Endodermal cell (in vitro differentiated cells): Measurements from ENCODE around the gene CCDC86. TPM values are rescaled to one million over a fixed set of nuclear protein-coding genes. Genes with fewer than 3 reads are reported as not detected.
A peak's percentile ranks its signal among the peaks of the same experiment; 100 is the strongest.

Source experiments
- DNase-seq: peaks from one replicate; pipeline ENCODE4 v3.0.0-alpha.2; 2017
- H3K27ac ChIP-seq: 2 replicates; pipeline ENCODE4 v1.5.1; 2013; ENCODE audit warnings: mild to moderate bottlenecking, low read depth, low read length, moderate library complexity
- H3K27me3 ChIP-seq: 2 replicates; pipeline ENCODE4 v1.6.1; 2013; ENCODE audit warnings: mild to moderate bottlenecking, low read length, moderate library complexity; ENCODE audit not compliant: insufficient read depth, control insufficient read depth, poor library complexity, severe bottlenecking
- H3K36me3 ChIP-seq: 2 replicates; pipeline ENCODE4 v1.7.0; 2013; ENCODE audit warnings: mild to moderate bottlenecking, low read length, moderate library complexity; ENCODE audit not compliant: control insufficient read depth, insufficient read depth
- H3K4me1 ChIP-seq: one replicate; pipeline ENCODE4 v1.7.0; 2013; ENCODE audit warnings: low read length; ENCODE audit not compliant: control insufficient read depth, insufficient read depth
- H3K4me3 ChIP-seq: 2 replicates; pipeline ENCODE4 v1.5.1; 2013; ENCODE audit warnings: mild to moderate bottlenecking, low read length, moderate library complexity
- H3K9ac ChIP-seq: 2 replicates; pipeline ENCODE4 v1.6.1; 2013; ENCODE audit warnings: mild to moderate bottlenecking, low read length, moderate library complexity; ENCODE audit not compliant: poor library complexity, severe bottlenecking; ENCODE audit errors: extremely low read depth
- H3K9me3 ChIP-seq: 2 replicates; pipeline ENCODE4 v1.6.1; 2013; ENCODE audit warnings: mild to moderate bottlenecking, low read length, moderate library complexity; ENCODE audit not compliant: control insufficient read depth
- H3K27ac Mint-ChIP-seq: 2 replicates; pipeline ENCODE4 v1.8.0; 2020; ENCODE audit warnings: mixed read lengths
- H3K27me3 Mint-ChIP-seq: 2 replicates; pipeline ENCODE4 v1.8.0; 2021; ENCODE audit warnings: mild to moderate bottlenecking, mixed read lengths; ENCODE audit not compliant: insufficient read depth
- H3K36me3 Mint-ChIP-seq: 2 replicates; pipeline ENCODE4 v1.8.0; 2020; ENCODE audit warnings: low read depth, mixed read lengths
- H3K4me1 Mint-ChIP-seq: 2 replicates; pipeline ENCODE4 v1.8.0; 2020; ENCODE audit warnings: mixed read lengths
- H3K4me3 Mint-ChIP-seq: 2 replicates; pipeline ENCODE4 v1.8.0; 2020; ENCODE audit warnings: mild to moderate bottlenecking, moderate library complexity, mixed read lengths
- H3K9me3 Mint-ChIP-seq: 2 replicates; pipeline ENCODE4 v1.8.0; 2020; ENCODE audit warnings: mild to moderate bottlenecking, mixed read lengths
- WGBS, 2 experiments: methylation state at CpG; one replicate each; pipeline versions ENCODE4 v1.1.5 to v1.1.7; 2013; ENCODE audit warnings: missing lambda C conversion rate in 2 of 2, mixed read lengths in 1 of 2; ENCODE audit not compliant: insufficient coverage in 1 of 2, insufficient read length in 1 of 2; 5-methylcytosine and 5-hydroxymethylcytosine counted together
- total RNA-seq, 2 donors: library from RNA; stranded (reverse); fragmentation: NEBNext Ultra II Directional in 1 of 2; extraction: Animal tissue kit (Norgen Biotek cat#: 25700) in 1 of 2; gene quantifications; 2 replicates in 1 of 2; 3 replicates in 1 of 2; pipeline ENCODE4 v1.2.1, GENCODE V29; 2021
- TF ChIP-seq, protein P1 (sequence below): fragments of 200-600 bp; sonication (generic); conservative IDR thresholded peaks from 2 replicates; pipeline ENCODE4 v1.5.0; 2021; ENCODE audit warnings: antibody characterized with exemption, mild to moderate bottlenecking

The CCDC86 gene
- total RNA-seq, 2 donors from 2014 or later: 22.4 to 27.9 TPM

DNA sequence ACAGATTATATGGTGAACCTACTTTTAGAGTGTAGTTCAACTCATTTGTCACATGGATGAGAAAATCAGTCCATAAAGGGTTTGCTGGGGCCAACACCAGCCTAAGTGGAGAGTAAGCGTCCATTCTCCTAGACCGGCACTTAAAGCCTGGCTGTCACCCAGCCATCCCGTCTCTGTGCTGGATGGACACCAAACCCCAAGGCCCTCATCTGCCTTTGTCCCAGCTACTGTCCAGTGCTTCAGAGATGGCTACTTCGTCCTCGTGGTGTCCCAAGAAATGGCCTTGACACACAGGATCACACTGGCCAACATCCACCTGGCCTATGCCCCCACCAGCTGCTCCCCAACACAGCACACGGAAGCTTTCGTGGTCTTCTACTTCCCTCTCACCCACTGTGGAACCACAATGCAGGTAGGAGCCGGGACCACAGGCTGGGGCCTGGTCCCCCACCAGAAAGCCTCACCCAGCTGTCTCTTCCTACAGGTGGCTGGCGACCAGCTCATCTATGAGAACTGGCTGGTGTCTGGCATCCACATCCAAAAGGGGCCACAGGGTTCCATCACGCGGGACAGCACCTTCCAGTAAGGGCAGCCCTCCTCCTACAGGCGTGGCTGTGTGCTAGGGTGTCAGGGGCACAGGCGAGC, 28.9 kb downstream of the CCDC86 start:
- H3K36me3 ChIP-seq: no peaks in the 10 kb centered on the region
- H3K4me1 Mint-ChIP-seq: peaks cover 4% of the 10 kb centered on the region
- H3K27ac ChIP-seq: no peak overlapping the region
- no peaks in the 10 kb centered on the region for H3K36me3 Mint-ChIP-seq
- no peak overlapping the region for H3K4me3 ChIP-seq
- TF ChIP-seq, protein P1, sequence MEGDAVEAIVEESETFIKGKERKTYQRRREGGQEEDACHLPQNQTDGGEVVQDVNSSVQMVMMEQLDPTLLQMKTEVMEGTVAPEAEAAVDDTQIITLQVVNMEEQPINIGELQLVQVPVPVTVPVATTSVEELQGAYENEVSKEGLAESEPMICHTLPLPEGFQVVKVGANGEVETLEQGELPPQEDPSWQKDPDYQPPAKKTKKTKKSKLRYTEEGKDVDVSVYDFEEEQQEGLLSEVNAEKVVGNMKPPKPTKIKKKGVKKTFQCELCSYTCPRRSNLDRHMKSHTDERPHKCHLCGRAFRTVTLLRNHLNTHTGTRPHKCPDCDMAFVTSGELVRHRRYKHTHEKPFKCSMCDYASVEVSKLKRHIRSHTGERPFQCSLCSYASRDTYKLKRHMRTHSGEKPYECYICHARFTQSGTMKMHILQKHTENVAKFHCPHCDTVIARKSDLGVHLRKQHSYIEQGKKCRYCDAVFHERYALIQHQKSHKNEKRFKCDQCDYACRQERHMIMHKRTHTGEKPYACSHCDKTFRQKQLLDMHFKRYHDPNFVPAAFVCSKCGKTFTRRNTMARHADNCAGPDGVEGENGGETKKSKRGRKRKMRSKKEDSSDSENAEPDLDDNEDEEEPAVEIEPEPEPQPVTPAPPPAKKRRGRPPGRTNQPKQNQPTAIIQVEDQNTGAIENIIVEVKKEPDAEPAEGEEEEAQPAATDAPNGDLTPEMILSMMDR: no peak
- DNase-seq: no peak
- WGBS, 2 experiments: 88 to 95% methylated on average over 8 to 13 of the region's 13 CpGs
- H3K27ac Mint-ChIP-seq: no peak overlapping the region
- H3K27me3 ChIP-seq: no peaks in the 10 kb centered on the region
- H3K9ac ChIP-seq: no peak overlapping the region
- H3K9me3 Mint-ChIP-seq: no peaks in the 10 kb centered on the region
- no peaks in the 10 kb centered on the region for H3K9me3 ChIP-seq
- H3K27me3 Mint-ChIP-seq: peaks cover 1% of the 10 kb centered on the region
- H3K4me3 Mint-ChIP-seq: no peak overlapping the region
- no peaks in the 10 kb centered on the region for H3K4me1 ChIP-seq

DNA sequence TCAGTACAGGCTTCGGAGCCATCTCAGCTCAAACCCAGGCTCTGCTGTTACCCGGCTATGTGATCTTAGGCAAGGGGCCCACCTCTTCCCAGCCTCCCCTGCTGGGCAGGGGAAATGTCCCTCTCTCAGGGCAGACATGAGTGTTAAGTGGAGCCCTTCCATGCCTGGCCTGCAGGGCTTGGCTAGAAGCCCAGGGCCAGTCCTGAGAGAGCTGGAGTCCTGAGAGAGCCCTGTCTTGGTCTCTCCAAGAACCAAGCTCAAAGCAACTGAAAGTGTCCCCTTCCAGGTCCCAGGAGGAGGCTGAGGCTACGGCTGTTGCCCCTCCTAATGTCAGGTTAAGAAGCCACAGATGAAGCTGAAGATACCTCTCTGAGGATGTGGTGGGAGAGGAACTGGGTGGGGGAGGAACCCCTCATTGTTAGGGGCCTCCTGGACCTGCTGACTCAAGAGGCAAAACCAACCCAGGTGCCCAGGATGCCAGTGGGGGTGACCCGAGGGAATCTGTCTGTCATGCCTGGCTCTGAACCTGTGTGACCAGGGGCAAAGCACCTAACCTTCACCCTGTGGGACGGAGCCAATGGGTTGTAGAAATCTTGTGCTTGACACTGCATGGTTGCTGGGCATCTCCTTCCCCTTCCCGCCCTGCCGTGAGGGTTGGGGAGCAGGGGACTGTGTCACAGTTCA, 29.6 kb downstream of the CCDC86 start:
- Histone ChIP-seq H3K9me3 (no peaks in the 10 kb centered on the region), H3K4me3 (no peak overlapping the region), H3K27ac (no peak overlapping the region), H3K9ac (no peak overlapping the region), H3K27me3 (no peaks in the 10 kb centered on the region), H3K36me3 (no peaks in the 10 kb centered on the region), H3K4me1 (no peaks in the 10 kb centered on the region)
- H3K27ac Mint-ChIP-seq: no peak overlapping the region
- H3K36me3 Mint-ChIP-seq: no peaks in the 10 kb centered on the region
- peak; percentile 61 for DNase-seq
- no peaks in the 10 kb centered on the region for H3K9me3 Mint-ChIP-seq
- WGBS, 2 experiments: 90 to 91% methylated on average over 4 to 7 of the region's 7 CpGs
- no peak overlapping the region for H3K4me3 Mint-ChIP-seq
- peaks cover 1% of the 10 kb centered on the region for H3K27me3 Mint-ChIP-seq
- TF ChIP-seq, protein P1: no peak
- H3K4me1 Mint-ChIP-seq: peaks cover 4% of the 10 kb centered on the region

DNA sequence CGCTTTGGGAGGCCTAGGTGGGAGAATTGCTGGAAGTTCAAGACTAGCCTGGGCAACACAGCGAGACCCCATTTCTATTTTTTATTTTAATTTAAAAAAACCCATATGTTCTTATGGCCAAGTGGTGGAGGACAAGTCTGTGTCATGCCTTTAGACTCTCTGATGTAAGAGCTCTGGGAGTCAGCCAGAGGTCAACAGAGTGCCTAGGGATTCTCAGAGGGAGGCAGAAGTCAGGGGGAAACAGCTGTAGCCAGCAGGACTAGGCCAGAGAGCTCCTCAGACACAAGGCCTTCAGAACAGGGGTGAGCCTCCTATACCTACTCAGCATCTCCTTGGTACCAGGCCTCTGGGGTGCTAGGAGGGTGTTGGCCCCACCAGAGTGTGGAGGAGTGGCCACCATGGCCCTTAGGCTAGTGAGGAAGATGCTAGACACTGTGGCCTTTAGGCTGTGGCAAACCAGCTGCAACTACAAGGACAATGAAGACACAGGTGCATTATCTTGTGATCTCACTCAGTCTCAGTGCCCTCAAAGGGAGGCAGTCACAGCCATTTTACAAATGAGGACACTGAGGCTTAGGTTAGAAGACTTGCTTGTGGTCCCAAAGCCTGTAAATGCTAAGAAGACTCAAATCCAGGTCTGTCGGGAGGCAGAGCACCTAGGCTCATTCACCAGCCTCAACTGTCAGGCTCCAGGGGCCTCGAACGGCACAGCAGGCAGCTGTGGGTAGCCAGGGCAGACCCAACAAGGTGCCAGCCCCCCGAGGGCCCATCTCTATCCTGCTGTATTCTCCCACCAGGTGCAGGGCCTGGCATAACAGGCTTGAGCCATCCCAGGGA, 30.4 kb downstream of the CCDC86 start:
- Histone ChIP-seq H3K9ac (no peak overlapping the region), H3K27ac (no peak overlapping the region), H3K27me3 (no peaks in the 10 kb centered on the region), H3K36me3 (peaks cover 1% of the 10 kb centered on the region), H3K9me3 (no peaks in the 10 kb centered on the region), H3K4me1 (no peaks in the 10 kb centered on the region), H3K4me3 (no peak overlapping the region)
- 87 to 100% methylated on average over 4 to 5 of the region's 6 CpGs for whole genome bisulfite sequencing, 2 experiments
- H3K4me3 Mint-ChIP-seq: no peak overlapping the region
- TF ChIP-seq, protein P1: no peak
- no peaks in the 10 kb centered on the region for H3K36me3 Mint-ChIP-seq
- no peaks in the 10 kb centered on the region for H3K9me3 Mint-ChIP-seq
- H3K27ac Mint-ChIP-seq: no peak overlapping the region
- H3K27me3 Mint-ChIP-seq: peaks cover 1% of the 10 kb centered on the region
- DNase-seq: no peak
- peaks cover 4% of the 10 kb centered on the region for H3K4me1 Mint-ChIP-seq
